ENCODE results near the gene RSKR. TPM values are rescaled to one million over a fixed set of nuclear protein-coding genes. Genes with fewer than 3 reads are reported as not detected.

Gene RSKR
- total RNA-seq, 6 donors from 2014 or later: 7.9 to 49.2 (median 11.7) TPM

GRCh38 chr17:28598799-28599310, 15.1 kb downstream of the RSKR start, which contains the start of gene SPAG5:
Gene SPAG5 (minus strand): TSS chr17:28599025. CDS start chr17:28598946, 79 bp downstream.
- H3K27me3 ChIP-seq: no peaks in the 10 kb centered on the region
- peaks cover 17 to 21% (median 17%) of the 10 kb centered on the region in 4 donors for H3K4me1 ChIP-seq
- H3K4me3 ChIP-seq: peak within 1 kb of the TSS; percentile 55 to 62 (median 58)
- TF ChIP-seq EP300 (IDR thresholded peaks at IDR 0.05) (no peak), POLR2AphosphoS5 (IDR thresholded peaks at IDR 0.05) (peak; percentile 90 to 98), POLR2A (IDR thresholded peaks at IDR 0.05) (peak; percentile 71 to 95 (median 86))
- TF ChIP-seq, protein P1, sequence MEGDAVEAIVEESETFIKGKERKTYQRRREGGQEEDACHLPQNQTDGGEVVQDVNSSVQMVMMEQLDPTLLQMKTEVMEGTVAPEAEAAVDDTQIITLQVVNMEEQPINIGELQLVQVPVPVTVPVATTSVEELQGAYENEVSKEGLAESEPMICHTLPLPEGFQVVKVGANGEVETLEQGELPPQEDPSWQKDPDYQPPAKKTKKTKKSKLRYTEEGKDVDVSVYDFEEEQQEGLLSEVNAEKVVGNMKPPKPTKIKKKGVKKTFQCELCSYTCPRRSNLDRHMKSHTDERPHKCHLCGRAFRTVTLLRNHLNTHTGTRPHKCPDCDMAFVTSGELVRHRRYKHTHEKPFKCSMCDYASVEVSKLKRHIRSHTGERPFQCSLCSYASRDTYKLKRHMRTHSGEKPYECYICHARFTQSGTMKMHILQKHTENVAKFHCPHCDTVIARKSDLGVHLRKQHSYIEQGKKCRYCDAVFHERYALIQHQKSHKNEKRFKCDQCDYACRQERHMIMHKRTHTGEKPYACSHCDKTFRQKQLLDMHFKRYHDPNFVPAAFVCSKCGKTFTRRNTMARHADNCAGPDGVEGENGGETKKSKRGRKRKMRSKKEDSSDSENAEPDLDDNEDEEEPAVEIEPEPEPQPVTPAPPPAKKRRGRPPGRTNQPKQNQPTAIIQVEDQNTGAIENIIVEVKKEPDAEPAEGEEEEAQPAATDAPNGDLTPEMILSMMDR (IDR thresholded peaks at IDR 0.05): peak in 2 of 6 experiments; percentile 2 to 31
- H3K9me3 ChIP-seq: no peaks in the 10 kb centered on the region
- H3K27ac ChIP-seq: peak within 1 kb of the TSS; percentile 94 to 97 (median 96)
- WGBS, 2 donors: 0% methylated on average over 6 to 31 of the region's 44 CpGs
- DNase-seq (peak; percentile 98), ATAC-seq (ENCODE audit: low FRiP score in 2 of 2) (peak; percentile 99)
- H3K36me3 ChIP-seq: no peaks in the 10 kb centered on the region

- peak overlapping the region; percentile 55 to 62 (median 58) for H3K4me3 ChIP-seq
- 6 to 10% methylated on average over 13 to 17 of the region's 17 CpGs for WGBS, 2 donors
- no peaks in the 10 kb centered on the region for H3K36me3 ChIP-seq
- H3K9me3 ChIP-seq: no peaks in the 10 kb centered on the region
- peak overlapping the region in 3 of 4 donors; percentile 94 to 96 (median 95) for H3K27ac ChIP-seq
- H3K4me1 ChIP-seq: peaks cover 17 to 21% (median 17%) of the 10 kb centered on the region in 4 donors
- H3K27me3 ChIP-seq: no peaks in the 10 kb centered on the region
- TF ChIP-seq, protein P1 (IDR thresholded peaks at IDR 0.05): no peak
- TF ChIP-seq POLR2AphosphoS5 (IDR thresholded peaks at IDR 0.05): no peak
- TF ChIP-seq POLR2A (IDR thresholded peaks at IDR 0.05): no peak
- no peak for TF ChIP-seq EP300 (IDR thresholded peaks at IDR 0.05)
- no peak for DNase-seq
- no peak for ATAC-seq (ENCODE audit: low FRiP score in 2 of 2)
Measured at GRCh38 chr17:28598389-28598788, 15.6 kb downstream of the RSKR start.

DNA sequence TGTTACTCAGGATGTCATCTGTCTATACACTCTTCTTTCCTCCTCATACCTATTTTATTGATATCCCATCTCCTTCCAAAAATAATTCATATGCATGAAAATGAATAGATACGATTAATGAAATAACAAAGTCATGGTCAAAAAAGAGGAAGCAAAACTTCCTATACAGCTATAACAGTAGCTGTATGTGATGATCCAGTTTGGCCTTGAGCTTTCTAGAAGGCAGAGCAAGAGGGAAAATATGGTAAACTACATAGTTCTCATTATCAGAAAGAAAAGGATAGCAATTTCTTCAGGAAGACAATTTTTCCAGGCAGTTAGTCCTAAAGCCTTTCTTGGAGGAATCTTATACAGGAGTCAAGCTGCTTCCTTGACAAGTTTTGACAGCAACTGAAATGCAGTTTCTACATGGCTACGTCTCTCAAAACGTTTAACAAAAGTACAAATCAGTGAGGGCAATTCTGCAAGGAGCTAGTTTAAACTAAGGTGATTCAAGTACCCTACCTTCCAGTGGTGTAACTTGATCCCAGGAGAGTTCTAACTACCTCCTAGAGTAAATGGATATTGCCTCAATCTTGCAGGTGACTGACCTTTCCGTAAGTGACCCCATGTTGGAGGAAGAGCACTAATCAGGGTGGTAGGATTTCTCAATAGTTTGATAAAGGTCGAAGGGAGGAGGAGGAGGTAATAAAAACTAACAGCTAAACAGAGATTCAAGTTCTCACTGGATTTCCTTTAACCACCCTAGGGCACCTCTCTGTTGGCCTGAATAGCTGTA, 16.2 kb downstream of the RSKR start:
- Histone ChIP-seq H3K9me3 (no peaks in the 10 kb centered on the region), H3K36me3 (no peaks in the 10 kb centered on the region), H3K4me1 (peaks cover 17 to 21% (median 17%) of the 10 kb centered on the region in 4 donors), H3K27me3 (no peaks in the 10 kb centered on the region), H3K27ac (peak overlapping the region in 2 of 4 donors; percentile 95 to 96), H3K4me3 (peak overlapping the region in 3 of 4 donors; percentile 55 to 62 (median 60))
- 28 to 34% methylated on average over 5 of the region's 5 CpGs for WGBS, 2 donors
- ATAC-seq (ENCODE audit: low FRiP score in 2 of 2): no peak
- DNase-seq: no peak
- no peak for TF ChIP-seq POLR2AphosphoS5 (IDR thresholded peaks at IDR 0.05)
- TF ChIP-seq EP300 (IDR thresholded peaks at IDR 0.05): no peak
- TF ChIP-seq POLR2A (IDR thresholded peaks at IDR 0.05): no peak
- TF ChIP-seq, protein P1 (IDR thresholded peaks at IDR 0.05): no peak

- WGBS, 2 donors: 87 to 89% methylated on average over 4 of the region's 4 CpGs
- TF ChIP-seq POLR2AphosphoS5 (IDR thresholded peaks at IDR 0.05): no peak
- TF ChIP-seq POLR2A (IDR thresholded peaks at IDR 0.05): no peak
- TF ChIP-seq, protein P1 (IDR thresholded peaks at IDR 0.05): no peak
- TF ChIP-seq EP300 (IDR thresholded peaks at IDR 0.05): no peak
- Histone ChIP-seq H3K4me3 (no peak overlapping the region), H3K27me3 (no peaks in the 10 kb centered on the region), H3K27ac (no peak overlapping the region), H3K9me3 (no peaks in the 10 kb centered on the region), H3K36me3 (peaks cover 0 to 3% (median 0%) of the 10 kb centered on the region in 4 donors), H3K4me1 (no peaks in the 10 kb centered on the region)
- DNase-seq (no peak), ATAC-seq (ENCODE audit: low FRiP score in 2 of 2) (no peak)
Measured at GRCh38 chr17:28592260-28592659, 21.7 kb downstream of the RSKR start.
